Bone marrow (tissue), 2 donors: Measurements from ENCODE around the gene NCS1.

ENCODE experiments used
- DNase-seq, 2 donors: peaks; one replicate each; lab custom pipeline; 2025; lab: John Stamatoyannopoulos, UW

Gene NCS1

DNA sequence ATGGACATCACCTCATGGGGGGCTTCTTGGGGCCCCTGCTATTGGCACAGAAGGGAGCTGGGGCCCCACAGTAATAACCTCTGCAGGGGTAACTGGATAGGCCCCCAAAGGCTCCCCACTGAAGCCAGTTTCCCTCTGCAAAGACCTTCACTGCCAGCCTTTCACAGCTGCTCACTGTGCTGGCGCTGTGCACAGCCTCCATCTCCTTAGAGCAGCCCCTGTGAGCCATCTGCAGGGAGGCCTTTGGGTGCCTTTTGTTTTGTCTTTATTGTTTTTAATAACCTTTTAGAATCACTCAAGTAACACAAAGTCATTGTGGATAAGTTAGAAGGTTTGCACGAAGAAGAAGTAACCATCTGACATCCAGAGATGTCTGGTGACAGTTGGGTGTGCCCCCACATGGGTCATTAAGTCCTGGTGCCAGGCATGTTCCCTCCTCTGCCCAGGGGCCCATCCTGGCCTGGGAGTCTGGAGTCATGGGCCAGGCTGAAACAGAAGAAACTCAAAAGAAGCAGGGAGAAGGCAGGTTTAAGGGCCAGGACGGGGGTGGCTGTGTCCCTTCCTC is 42.7 kb downstream of the NCS1 start:
- no peak for DNase-seq

GRCh38 chr9:130215341-130216119 is 43.3 kb downstream of the NCS1 start:
- DNase-seq = peak in 1 of 2 donors; percentile 2

DNA sequence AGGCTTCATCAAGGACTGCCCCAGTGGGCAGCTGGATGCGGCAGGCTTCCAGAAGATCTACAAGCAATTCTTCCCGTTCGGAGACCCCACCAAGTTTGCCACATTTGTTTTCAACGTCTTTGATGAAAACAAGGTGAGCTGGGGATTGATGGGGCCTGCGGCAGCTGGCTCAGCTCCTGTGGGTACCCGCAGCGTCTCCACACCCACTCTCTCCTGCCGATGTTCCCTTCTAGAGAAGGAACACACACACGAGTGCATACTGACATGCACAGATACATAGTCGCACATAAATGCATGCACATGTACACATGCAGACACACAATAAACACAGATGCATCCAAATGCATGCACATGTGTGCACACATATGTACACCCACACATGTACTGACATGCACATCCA is 45.6 kb downstream of the NCS1 start:
- DNase-seq = no peak

GRCh38 chr9:130219661-130220096 is 47.5 kb downstream of the NCS1 start:
- no peak for DNase-seq

- DNase-seq = no peak
These were observed 48.1 kb downstream of the NCS1 start for GRCh38 chr9:130220352-130220751.

DNA sequence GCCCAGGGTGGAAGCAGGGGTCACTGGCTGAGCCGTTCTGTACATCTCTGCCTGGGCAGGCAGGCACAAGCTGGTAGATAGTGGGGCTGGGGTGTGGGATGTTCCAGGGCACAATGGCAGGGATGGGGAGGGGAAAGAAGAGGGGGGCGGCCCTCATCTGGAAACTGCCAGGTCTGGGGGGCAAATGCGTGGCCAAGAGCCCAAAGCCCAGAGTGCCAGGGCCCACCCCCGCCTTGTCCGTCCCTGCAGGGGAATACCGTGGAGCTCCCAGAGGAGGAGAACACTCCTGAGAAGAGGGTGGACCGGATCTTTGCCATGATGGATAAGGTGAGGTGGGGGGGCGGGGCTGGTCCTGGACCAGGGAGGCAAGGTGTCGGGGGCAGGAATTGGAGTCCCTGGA is 50.6 kb downstream of the NCS1 start:
- no peak for DNase-seq

DNA sequence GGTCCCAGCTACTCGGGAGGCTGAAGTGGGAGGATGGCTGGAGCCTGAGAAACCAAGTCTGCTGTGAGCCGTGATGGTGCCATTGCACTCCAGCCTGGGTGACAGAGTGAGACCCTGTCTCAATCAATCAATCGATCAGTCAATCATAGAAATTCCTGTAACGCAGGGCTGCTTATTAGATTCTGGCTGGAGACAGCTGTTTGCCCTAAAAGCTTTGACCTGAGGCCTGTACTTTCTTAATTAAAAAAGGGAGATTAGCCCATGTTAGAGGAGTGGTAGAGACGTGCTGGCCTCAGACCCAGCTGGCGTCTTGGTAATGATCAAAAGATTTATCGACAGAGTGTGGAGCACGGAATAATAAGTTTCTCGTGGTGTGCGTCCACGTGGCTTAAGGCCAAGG is 52.9 kb downstream of the NCS1 start:
- DNase-seq = no peak

- DNase-seq = no peak
These were observed 53.4 kb downstream of the NCS1 start for GRCh38 chr9:130225586-130225985.

DNA sequence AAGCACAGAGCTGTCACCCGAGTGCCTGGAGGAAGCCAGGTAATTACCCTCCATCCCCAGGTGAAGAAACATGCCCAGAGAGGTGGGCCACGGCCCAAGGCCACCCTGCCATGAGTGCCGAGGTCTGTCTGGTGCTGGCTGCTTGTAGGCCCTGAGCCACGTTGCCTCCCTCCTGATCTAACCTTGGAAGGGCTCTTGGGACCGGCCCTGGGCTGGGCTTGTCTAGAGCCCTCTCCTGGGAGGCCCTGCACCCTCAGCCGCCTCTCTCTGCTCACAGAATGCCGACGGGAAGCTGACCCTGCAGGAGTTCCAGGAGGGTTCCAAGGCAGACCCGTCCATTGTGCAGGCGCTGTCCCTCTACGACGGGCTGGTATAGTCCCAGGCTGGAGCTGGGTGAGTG is 53.9 kb downstream of the NCS1 start:
- no peak for DNase-seq

DNA sequence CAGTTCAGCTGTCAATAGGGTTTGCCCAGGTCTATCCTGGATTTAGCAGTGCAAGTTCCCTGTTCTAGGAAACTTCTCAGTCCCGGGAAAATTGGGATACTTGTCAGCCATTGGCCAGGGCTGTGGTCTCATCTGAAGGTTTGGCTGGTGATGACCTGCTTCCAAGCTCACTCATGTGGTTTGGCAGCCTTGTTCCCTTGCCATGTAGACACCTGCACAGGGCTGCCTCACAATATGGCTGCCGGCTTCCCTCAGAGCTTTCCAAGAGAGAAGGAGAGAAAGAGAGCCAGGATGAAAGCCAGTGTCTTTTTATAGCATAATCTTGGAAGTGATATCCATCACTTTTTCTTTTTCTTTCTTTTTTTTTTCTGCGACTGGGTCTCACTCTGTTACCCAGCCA is 55.6 kb downstream of the NCS1 start:
- DNase-seq = no peak

- no peak for DNase-seq
These were observed 57.6 kb downstream of the NCS1 start for GRCh38 chr9:130229759-130230158.

- DNase-seq = no peak
These were observed 58.4 kb downstream of the NCS1 start for GRCh38 chr9:130230631-130231030.

GRCh38 chr9:130232899-130233586 is 60.8 kb downstream of the NCS1 start:
- no peak for DNase-seq

DNA sequence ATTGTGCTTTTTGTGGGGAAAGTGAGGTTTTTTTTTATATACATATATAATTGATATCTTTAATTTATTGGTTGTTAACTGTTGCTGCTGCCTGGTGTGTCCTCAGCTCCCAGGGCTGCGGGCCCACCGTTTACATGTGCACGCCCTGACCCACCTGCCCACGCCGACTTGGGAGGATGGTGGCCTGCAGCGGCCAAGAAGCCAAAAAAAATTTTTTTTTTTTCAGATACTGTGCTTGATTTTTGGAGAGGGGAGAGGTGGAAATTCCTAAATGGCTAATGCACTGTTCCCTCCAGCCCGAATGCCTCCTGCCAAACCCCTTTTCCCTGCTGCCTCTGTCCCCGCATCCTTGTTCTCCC is 61.4 kb downstream of the NCS1 start:
- DNase-seq = no peak

DNA sequence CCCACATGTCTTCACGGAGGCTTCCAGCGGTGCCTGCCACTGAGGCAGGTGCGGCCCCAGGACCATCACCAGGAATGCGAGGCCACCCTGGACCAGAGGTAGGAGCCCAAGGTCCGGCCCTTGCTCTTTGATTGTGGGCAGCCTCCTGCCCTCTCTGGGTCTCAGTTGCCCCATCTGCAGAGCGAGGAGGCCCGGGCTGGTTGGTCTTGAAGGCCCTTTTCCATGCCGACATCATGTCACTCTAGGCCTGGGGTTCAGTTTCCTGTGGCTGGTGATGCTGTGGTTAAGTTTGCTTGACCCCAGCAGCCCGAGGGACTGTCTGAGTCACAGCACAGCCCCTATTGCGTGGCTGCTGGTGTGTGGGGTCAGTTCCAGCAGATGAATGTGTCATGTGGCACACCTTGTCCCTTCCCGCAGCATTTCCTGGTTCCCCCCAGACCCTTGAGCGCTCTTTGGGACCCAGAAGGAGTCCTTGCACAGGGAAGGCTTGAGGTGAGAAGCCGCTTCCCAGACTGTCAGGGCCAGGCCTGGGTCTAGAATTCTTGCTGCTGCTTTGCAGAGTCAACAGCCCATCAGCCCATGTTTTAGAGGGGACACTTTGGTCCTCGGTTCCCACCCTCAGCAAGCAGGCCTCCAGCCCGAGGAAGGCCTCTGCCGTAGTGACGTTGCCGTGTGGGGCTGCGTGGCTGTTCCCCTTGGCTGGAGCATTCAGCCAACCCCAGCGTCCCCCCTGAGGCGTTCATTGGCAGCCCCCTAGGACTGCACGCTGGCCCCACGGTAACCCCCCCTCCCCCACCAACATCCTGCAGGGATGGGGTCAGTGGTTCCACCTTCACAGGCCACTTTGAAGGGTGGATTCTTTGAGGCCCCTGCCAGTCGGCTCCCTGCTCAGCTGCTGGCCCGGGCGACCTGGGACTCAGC is 62.4 kb downstream of the NCS1 start:
- no peak for DNase-seq

DNA sequence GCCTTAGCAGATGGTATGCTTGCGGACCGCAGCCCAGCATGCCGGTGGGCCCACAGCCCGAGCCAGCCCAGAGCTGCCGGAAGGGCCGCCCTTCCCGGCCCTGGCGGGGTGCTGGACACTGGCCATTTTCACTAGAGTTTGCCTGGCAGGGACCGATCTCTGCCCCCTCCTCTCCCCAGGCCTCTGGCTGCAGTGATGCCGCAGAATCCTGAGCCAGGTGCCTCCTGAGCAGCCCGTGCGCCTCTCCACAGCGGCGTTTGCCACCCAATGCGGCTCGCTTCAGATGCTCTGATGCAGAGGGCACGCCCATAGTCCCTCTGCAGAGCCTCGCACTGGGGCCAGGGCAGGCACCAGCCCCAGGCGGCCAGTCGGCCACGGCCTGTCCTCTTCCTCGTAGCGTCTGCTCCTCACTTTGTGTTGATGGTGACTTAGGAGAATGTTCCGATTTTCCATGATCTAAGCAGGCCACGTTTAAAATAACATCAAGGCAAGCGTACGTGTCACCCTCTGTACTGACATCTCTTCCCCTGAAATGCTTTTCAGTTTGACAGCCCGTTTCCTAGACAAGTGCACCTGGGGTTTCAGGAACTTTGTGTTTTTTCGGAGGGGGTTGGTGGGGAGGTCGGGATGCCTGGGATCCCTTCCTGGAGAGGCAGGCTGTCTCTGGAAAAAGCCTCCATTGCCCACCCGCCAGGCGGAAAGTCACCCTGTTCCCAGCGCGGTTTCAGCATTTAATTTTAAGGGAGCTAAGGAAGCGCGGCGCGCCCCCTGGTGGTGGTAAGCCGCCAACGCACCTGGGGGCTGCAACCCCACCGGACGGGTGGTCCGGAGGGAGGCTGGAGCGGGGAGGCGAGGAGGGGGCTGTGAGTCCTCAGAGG is 63.6 kb downstream of the NCS1 start:
- DNase-seq = peak; percentile 7 to 40

- no peak for DNase-seq
These were observed 64.3 kb downstream of the NCS1 start for GRCh38 chr9:130236436-130236985.

- no peak for DNase-seq
These were observed 64.9 kb downstream of the NCS1 start for GRCh38 chr9:130237076-130237475.

GRCh38 chr9:130237763-130238524 is 65.7 kb downstream of the NCS1 start:
- no peak for DNase-seq

- DNase-seq = no peak
These were observed 67.1 kb downstream of the NCS1 start for GRCh38 chr9:130239363-130239695.
